Measurements from ENCODE around the gene CRELD1.
A peak's percentile ranks its signal among the peaks of the same experiment; 100 is the strongest.
"Not testable (repeated sequence)": the region's sequence is repeated elsewhere in the genome, so short reads cannot be mapped to it uniquely, and the experiment has no call there.

Gene CRELD1

DNA sequence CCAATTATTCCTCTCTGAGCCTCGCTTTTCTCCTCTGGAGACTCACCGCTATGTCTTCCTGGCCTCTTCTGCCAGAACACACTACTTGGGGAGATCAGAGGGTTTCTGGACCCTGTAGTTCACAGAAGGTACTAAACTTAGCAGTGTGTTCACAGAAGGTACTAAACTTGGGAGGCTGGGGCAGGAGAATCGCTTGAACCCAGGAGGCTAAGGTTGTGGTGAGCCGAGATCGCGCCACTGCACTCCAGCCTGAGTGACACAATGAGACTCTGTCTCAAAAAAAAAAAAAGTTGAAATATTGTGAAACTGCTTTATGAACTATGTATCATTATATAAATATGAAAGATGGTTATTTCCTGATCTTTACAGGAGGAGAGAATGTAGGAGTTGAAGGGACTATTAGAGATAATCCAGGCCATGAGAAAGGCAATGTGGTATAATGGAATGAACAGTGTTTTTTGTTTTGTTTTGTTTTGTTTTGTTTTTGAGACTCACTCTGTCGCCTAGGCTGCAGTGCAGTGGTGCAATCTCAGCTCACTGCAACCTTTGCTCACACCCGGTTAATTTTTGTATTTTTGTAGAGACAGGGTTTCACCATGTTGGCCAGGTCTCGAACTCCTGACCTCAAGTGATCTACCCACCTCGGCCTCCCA lies 36.8 kb upstream of the CRELD1 start:
- H3K27ac ChIP-seq (ENCODE audit: low read depth, low read length); H3K27me3 ChIP-seq (ENCODE audit: control insufficient read depth, insufficient read depth, low read length); H3K9ac ChIP-seq (ENCODE audit: low read length); H3K4me3 ChIP-seq (ENCODE audit: low read depth, low read length); H3K9me3 ChIP-seq (ENCODE audit: control insufficient read depth, insufficient read depth, low read depth, low read length); H3K4me1 ChIP-seq (ENCODE audit: control insufficient read depth, insufficient read depth, low read length): not testable (repeated sequence)
- peaks cover 21% of the 10 kb centered on the region for H3K36me3 ChIP-seq (ENCODE audit: control insufficient read depth, insufficient read depth, low read length)

DNA sequence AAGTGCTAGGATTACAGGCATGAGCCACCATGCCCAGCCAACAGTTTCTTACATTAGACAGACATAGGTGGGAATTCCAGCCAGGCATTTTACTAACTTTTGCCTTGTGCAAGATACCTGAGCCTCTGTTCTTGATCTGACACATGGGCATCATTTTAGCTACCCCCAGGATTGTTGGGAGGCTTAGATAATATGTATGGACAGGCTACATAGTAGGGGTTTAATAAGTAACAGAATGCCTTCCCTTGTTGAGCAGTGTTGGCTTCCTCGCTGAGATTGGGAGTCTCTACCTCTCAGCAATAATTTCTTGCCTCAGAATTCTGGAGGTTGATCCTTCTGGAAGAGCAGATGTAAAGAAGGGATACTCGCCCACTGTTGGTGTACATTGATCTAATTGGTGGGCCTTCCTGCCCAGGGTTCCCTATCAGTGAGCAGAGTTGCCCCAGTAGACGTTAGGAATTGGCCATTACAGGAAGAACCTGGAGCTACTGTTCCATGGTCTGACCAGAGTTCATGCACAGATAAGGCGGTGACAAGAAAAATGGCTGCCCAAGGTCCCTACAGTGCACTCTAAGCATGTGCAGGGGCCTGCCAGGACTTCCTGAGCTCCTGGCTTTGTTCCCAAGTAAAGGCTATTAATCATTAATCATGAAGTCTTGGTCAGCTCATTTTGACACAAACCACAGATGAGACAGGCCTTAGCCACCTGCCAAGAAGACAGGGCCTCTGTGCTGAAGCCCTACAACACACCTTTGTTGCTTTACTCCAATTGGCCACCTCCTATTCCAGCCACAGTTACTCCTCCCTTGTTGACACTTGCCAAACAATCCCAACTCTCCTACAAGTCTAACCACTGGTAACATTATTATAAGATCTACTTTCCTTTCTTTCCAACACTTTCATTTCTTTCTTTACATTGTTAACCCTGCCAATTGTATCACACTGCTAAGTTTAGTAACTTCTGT lies 35.9 kb upstream of the CRELD1 start:
- Histone ChIP-seq H3K4me1 (ENCODE audit: control insufficient read depth, insufficient read depth, low read length) (peaks cover 9% of the 10 kb centered on the region), H3K36me3 (ENCODE audit: control insufficient read depth, insufficient read depth, low read length) (peaks cover 15% of the 10 kb centered on the region), H3K9ac (ENCODE audit: low read length) (no peak overlapping the region), H3K4me3 (ENCODE audit: low read depth, low read length) (no peak overlapping the region), H3K27me3 (ENCODE audit: control insufficient read depth, insufficient read depth, low read length) (no peaks in the 10 kb centered on the region), H3K9me3 (ENCODE audit: control insufficient read depth, insufficient read depth, low read depth, low read length) (no peaks in the 10 kb centered on the region), H3K27ac (ENCODE audit: low read depth, low read length) (no peak overlapping the region)

DNA sequence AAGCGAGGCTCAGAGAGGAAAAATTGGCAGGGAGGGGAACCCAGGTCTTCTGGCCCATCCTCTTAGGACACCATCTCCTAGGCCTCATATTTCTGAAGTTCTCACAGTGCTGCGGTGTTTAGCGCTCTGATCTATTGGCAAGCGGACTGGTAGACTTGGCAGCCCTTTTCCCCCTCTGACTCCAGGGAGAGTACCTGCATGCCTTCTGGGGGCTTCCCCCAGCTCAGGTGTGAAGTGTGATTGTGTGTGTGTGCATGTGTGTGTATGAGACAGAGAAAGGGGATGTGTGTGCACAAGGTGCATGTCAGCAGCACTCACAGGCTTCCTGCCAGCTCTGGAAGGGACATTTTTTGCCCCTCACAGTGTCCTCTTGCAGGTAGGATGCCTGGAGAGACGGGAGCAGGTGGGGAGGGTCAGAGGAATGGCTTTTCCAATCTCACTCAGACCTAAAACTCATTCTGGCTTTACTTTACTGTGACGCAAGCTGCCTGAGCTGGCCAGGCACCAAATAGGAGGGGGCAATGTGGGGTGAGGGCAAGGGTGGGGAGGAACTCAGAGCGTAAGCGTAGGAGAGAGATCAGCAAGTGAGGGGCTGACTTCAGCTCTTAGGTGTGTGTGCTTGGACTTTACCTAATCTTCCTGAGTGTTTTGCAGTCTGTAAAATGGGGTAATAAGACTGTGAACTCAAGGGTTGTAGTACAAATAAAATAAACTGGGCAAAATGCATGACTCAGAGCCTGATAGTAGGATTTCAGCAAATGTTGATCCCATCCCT lies 35.0 kb upstream of the CRELD1 start:
- H3K27me3 ChIP-seq (ENCODE audit: control insufficient read depth, insufficient read depth, low read length), result no peaks in the 10 kb centered on the region
- H3K9me3 ChIP-seq (ENCODE audit: control insufficient read depth, insufficient read depth, low read depth, low read length), result no peaks in the 10 kb centered on the region
- H3K36me3 ChIP-seq (ENCODE audit: control insufficient read depth, insufficient read depth, low read length), result peaks cover 6% of the 10 kb centered on the region
- H3K27ac ChIP-seq (ENCODE audit: low read depth, low read length), result no peak overlapping the region
- no peak overlapping the region for H3K9ac ChIP-seq (ENCODE audit: low read length)
- H3K4me3 ChIP-seq (ENCODE audit: low read depth, low read length), result no peak overlapping the region
- H3K4me1 ChIP-seq (ENCODE audit: control insufficient read depth, insufficient read depth, low read length), result peaks cover 17% of the 10 kb centered on the region

DNA sequence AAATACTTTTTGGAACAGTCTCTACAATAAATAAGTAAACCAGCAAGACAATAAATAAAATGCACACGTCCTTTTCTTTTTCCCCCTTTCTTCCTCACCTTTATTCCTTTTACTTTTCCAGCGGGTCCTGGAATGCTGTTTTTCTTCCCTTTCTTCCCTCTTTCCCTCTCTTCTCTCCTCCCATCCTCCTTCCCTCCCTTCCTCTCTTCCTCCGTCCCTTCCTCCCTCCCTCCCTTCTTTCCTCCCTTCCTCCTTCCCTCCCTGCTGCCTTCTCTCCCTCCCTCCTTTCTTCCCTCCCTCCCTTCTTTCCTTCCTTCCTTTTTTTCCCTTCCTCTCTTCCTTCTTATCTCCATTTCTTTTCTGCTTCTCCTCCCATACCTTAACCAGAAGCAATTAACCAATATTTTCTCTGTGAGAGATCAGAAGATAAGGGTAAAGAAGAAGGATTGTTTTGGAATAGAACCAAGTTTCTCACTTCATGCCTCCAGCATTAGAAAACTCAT lies 34.3 kb upstream of the CRELD1 start:
- H3K9ac ChIP-seq (ENCODE audit: low read length), result no peak overlapping the region
- no peak overlapping the region for H3K4me3 ChIP-seq (ENCODE audit: low read depth, low read length)
- no peaks in the 10 kb centered on the region for H3K27me3 ChIP-seq (ENCODE audit: control insufficient read depth, insufficient read depth, low read length)
- no peaks in the 10 kb centered on the region for H3K9me3 ChIP-seq (ENCODE audit: control insufficient read depth, insufficient read depth, low read depth, low read length)
- no peaks in the 10 kb centered on the region for H3K36me3 ChIP-seq (ENCODE audit: control insufficient read depth, insufficient read depth, low read length)
- H3K4me1 ChIP-seq (ENCODE audit: control insufficient read depth, insufficient read depth, low read length), result peaks cover 17% of the 10 kb centered on the region
- H3K27ac ChIP-seq (ENCODE audit: low read depth, low read length), result no peak overlapping the region

DNA sequence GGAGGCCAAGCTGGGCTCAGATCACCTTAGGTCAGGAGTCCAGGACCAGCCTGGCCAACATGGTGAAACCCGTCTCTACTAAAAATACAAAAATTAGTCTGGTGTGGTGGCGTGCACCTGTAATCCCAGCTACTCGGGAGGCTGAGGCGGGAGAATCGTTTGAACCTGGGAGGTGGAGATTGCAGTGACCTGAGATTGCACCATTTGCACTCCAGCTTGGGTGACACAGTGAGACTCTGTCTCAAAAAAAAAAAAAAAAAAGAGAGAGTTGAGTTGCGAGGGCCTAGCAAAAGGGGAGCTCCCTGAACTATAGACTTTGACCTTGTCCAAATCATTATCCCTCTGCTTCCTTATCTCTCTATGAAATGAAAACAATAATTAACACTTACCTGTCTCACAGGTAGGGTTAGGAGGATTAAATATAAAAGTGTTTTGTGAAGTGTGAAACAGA lies 32.6 kb upstream of the CRELD1 start:
- not testable (repeated sequence) for H3K27ac ChIP-seq (ENCODE audit: low read depth, low read length); H3K4me3 ChIP-seq (ENCODE audit: low read depth, low read length); H3K36me3 ChIP-seq (ENCODE audit: control insufficient read depth, insufficient read depth, low read length); H3K27me3 ChIP-seq (ENCODE audit: control insufficient read depth, insufficient read depth, low read length); H3K9ac ChIP-seq (ENCODE audit: low read length); H3K9me3 ChIP-seq (ENCODE audit: control insufficient read depth, insufficient read depth, low read depth, low read length)
- peaks cover 17% of the 10 kb centered on the region for H3K4me1 ChIP-seq (ENCODE audit: control insufficient read depth, insufficient read depth, low read length)

DNA sequence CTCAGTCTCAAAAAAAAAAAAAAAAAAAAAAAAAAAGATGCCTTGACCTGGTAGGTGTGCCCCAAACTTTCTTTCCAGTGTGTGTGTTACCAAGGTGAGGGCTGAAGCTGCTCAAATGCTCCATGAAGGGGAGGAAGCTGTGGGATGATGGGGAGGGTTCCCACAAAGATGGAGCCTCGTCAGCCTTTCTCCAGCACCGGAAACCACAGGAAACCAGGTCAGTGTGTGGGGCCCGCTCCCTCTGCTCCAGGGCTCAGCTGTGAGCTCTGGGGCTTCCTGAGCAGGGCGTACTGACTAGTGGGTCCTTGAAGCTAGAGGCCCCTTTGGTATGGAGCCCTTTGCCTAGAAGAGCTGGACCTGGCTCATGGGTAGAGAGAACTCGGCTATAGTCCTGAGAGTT lies 31.7 kb upstream of the CRELD1 start:
- Histone ChIP-seq H3K27ac (ENCODE audit: low read depth, low read length) (no peak overlapping the region), H3K36me3 (ENCODE audit: control insufficient read depth, insufficient read depth, low read length) (no peaks in the 10 kb centered on the region), H3K27me3 (ENCODE audit: control insufficient read depth, insufficient read depth, low read length) (no peaks in the 10 kb centered on the region), H3K9me3 (ENCODE audit: control insufficient read depth, insufficient read depth, low read depth, low read length) (no peaks in the 10 kb centered on the region), H3K9ac (ENCODE audit: low read length) (no peak overlapping the region), H3K4me3 (ENCODE audit: low read depth, low read length) (no peak overlapping the region), H3K4me1 (ENCODE audit: control insufficient read depth, insufficient read depth, low read length) (peaks cover 17% of the 10 kb centered on the region)

DNA sequence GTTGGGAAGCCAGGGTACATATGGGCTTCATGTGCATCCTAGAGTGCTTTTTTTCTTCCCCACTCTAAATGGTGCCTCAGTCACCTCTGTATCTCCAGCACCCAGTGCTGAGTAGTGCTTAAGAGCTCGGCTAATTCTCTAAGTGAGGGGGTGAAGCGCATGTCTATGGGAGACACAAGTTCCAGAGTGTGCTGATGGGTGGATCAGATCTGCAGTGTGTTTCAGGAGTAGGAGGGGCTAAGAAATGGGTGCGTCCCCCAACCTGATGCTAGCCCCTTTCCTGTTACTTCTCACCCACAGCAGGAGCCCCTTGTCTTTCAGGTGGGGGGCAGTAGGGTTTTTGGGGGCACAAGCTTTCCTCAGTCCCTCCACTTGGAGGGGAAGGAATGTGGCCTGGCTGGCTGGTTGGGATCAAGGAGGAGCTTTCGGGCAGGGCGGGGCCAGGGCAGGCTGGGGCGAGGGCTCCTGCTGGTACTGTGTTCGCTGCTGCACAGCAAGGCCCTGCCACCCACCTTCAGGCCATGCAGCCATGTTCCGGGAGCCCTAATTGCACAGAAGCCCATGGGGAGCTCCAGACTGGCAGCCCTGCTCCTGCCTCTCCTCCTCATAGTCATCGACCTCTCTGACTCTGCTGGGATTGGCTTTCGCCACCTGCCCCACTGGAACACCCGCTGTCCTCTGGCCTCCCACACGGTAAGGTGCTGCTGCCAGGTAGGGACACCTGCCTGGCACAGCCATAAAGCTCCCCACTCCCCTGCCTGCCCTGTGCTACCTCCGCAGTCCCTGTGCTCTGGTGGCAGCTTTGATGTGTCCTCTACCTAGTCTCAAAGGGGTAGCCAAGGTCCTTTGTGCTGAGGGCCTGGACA lies 31.0 kb upstream of the CRELD1 start, which contains the start of gene IL17RE:
TSS of gene IL17RE (plus strand) at position 477 of the 866 bp plus-strand sequence. CDS start at position 562, 85 bp downstream.
- Histone ChIP-seq H3K36me3 (ENCODE audit: control insufficient read depth, insufficient read depth, low read length) (no peaks in the 10 kb centered on the region), H3K9me3 (ENCODE audit: control insufficient read depth, insufficient read depth, low read depth, low read length) (no peaks in the 10 kb centered on the region), H3K4me3 (ENCODE audit: low read depth, low read length) (peak within 1 kb of the TSS; percentile 23; the same call in 1 of the 2 replicates), H3K9ac (ENCODE audit: low read length) (no peak within 1 kb of the TSS), H3K4me1 (ENCODE audit: control insufficient read depth, insufficient read depth, low read length) (peaks cover 17% of the 10 kb centered on the region), H3K27me3 (ENCODE audit: control insufficient read depth, insufficient read depth, low read length) (no peaks in the 10 kb centered on the region), H3K27ac (ENCODE audit: low read depth, low read length) (no peak within 1 kb of the TSS)

DNA sequence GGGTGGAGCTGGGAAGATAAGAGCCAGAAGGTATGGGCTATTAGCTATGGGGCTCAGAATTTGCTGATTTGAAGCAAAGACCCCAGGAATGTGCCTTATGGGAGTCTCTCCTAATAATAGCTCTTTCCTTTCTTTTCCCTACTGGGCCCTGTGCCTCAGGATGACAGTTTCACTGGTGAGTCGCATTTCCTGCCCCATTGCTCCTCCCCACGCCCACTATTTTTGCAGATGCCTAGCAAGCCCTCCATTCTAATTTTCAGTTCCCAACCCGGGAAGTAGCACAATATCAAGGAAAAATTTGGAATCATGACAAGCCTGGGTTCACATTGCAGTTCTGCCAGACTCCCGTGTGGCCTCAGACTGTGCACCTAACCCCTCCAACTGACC lies 30.4 kb upstream of the CRELD1 start:
- Histone ChIP-seq H3K4me3 (ENCODE audit: low read depth, low read length) (peak overlapping the region; percentile 23; the same call in 1 of the 2 replicates), H3K27me3 (ENCODE audit: control insufficient read depth, insufficient read depth, low read length) (no peaks in the 10 kb centered on the region), H3K27ac (ENCODE audit: low read depth, low read length) (no peak overlapping the region), H3K9ac (ENCODE audit: low read length) (no peak overlapping the region), H3K4me1 (ENCODE audit: control insufficient read depth, insufficient read depth, low read length) (peaks cover 17% of the 10 kb centered on the region), H3K9me3 (ENCODE audit: control insufficient read depth, insufficient read depth, low read depth, low read length) (no peaks in the 10 kb centered on the region), H3K36me3 (ENCODE audit: control insufficient read depth, insufficient read depth, low read length) (no peaks in the 10 kb centered on the region)

DNA sequence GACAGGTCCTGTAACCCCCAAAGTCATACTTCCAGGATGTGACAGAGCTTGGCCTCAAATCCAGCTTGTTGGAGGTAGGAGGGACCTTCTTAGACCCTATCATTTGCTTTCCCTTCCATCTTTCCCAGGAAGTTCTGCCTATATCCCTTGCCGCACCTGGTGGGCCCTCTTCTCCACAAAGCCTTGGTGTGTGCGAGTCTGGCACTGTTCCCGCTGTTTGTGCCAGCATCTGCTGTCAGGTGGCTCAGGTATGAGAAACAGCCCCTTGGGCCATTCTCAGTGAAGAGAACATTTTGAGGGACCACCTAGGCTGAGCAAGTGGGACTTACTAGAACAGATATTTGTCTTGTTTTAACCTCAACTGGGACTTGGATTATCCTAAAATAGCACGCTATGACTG lies 29.7 kb upstream of the CRELD1 start:
- no peak overlapping the region for H3K4me3 ChIP-seq (ENCODE audit: low read depth, low read length)
- H3K9me3 ChIP-seq (ENCODE audit: control insufficient read depth, insufficient read depth, low read depth, low read length), result no peaks in the 10 kb centered on the region
- H3K27ac ChIP-seq (ENCODE audit: low read depth, low read length), result no peak overlapping the region
- no peaks in the 10 kb centered on the region for H3K27me3 ChIP-seq (ENCODE audit: control insufficient read depth, insufficient read depth, low read length)
- H3K36me3 ChIP-seq (ENCODE audit: control insufficient read depth, insufficient read depth, low read length), result no peaks in the 10 kb centered on the region
- peaks cover 17% of the 10 kb centered on the region for H3K4me1 ChIP-seq (ENCODE audit: control insufficient read depth, insufficient read depth, low read length)
- no peak overlapping the region for H3K9ac ChIP-seq (ENCODE audit: low read length)

DNA sequence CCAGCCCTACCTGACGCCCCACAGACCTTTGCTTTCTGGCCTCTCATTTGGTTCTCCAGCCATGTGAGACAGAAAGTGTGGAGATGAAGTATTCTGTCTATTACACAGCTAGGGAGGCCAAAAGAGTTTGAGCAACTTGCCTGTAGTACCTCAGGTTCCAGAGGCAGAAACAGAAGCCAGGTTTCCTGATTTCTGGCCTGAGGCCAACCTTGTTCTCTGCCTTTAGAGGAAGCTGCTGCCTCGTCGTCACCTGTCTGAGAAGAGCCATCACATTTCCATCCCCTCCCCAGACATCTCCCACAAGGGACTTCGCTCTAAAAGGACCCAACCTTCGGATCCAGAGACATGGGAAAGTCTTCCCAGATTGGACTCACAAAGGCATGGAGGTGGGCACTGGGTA lies 27.2 kb upstream of the CRELD1 start:
- Histone ChIP-seq H3K27me3 (ENCODE audit: control insufficient read depth, insufficient read depth, low read length) (no peaks in the 10 kb centered on the region), H3K9me3 (ENCODE audit: control insufficient read depth, insufficient read depth, low read depth, low read length) (0 out of 2 replicates have a peak, but pooled peaks cover 2% of the 10 kb centered on the region), H3K4me3 (ENCODE audit: low read depth, low read length) (no peak overlapping the region), H3K36me3 (ENCODE audit: control insufficient read depth, insufficient read depth, low read length) (no peaks in the 10 kb centered on the region), H3K27ac (ENCODE audit: low read depth, low read length) (no peak overlapping the region), H3K4me1 (ENCODE audit: control insufficient read depth, insufficient read depth, low read length) (peaks cover 17% of the 10 kb centered on the region), H3K9ac (ENCODE audit: low read length) (no peak overlapping the region)
